COLO668 (cell line): ENCODE results near the gene CRYBG1.

Experiments used
- DNase-seq: peaks from one replicate; lab custom pipeline; 2025; ENCODE audit not compliant: unreplicated experiment; lab: John Stamatoyannopoulos, UW

The CRYBG1 gene

GRCh38 chr6:106360410-106360988 lies at the start of gene CRYBG1:
Gene CRYBG1 (plus strand): TSS chr6:106360717. CDS start chr6:106360909, 192 bp downstream.
- peak; percentile 83 for DNase-seq

GRCh38 chr6:106315765-106316374 lies 44.6 kb upstream of the CRYBG1 start:
- no peak for DNase-seq

GRCh38 chr6:106316375-106316766 lies 44.1 kb upstream of the CRYBG1 start:
- DNase-seq, result no peak

GRCh38 chr6:106318061-106318460 lies 42.5 kb upstream of the CRYBG1 start:
- DNase-seq, result no peak

- DNase-seq, result no peak
These were observed 41.7 kb upstream of the CRYBG1 start for GRCh38 chr6:106318851-106319250.

- no peak for DNase-seq
These were observed 38.6 kb upstream of the CRYBG1 start for GRCh38 chr6:106321940-106322339.

GRCh38 chr6:106324726-106325335 lies 35.7 kb upstream of the CRYBG1 start:
- no peak for DNase-seq

GRCh38 chr6:106325336-106326178 lies 35.0 kb upstream of the CRYBG1 start, which contains the start of gene ATG5:
Gene ATG5 (minus strand): TSS chr6:106325760. CDS start chr6:106316208, 9,552 bp downstream.
- DNase-seq, result peak; percentile 96

GRCh38 chr6:106334646-106335448 lies 25.7 kb upstream of the CRYBG1 start:
- DNase-seq, result peak; percentile 53

- peak; percentile 22 for DNase-seq
These were observed 21.0 kb upstream of the CRYBG1 start for GRCh38 chr6:106339334-106340029.

GRCh38 chr6:106347219-106347618 lies 13.3 kb upstream of the CRYBG1 start:
- DNase-seq, result no peak

GRCh38 chr6:106356378-106356777 lies 4.1 kb upstream of the CRYBG1 start:
- DNase-seq, result no peak

- DNase-seq, result no peak
These were observed 533 bp upstream of the CRYBG1 start for GRCh38 chr6:106359959-106360409.

GRCh38 chr6:106360989-106361430 lies 493 bp downstream of the CRYBG1 start:
- peak; percentile 50 for DNase-seq

GRCh38 chr6:106363401-106364138 lies 3.1 kb downstream of the CRYBG1 start:
- no peak for DNase-seq

GRCh38 chr6:106369739-106370138 lies 9.2 kb downstream of the CRYBG1 start:
- no peak for DNase-seq

GRCh38 chr6:106370639-106371038 lies 10.1 kb downstream of the CRYBG1 start:
- no peak for DNase-seq

GRCh38 chr6:106372838-106373501 lies 12.5 kb downstream of the CRYBG1 start:
- DNase-seq, result no peak
